GM23248 (cell line): ENCODE measurements around the gene P4HTM. TPM values are rescaled to one million over a fixed set of nuclear protein-coding genes. Genes with fewer than 3 reads are reported as not detected.

Experiments
- DNase-seq: peaks from one replicate; pipeline ENCODE4 v3.0.0-alpha.2; 2015
- H2AFZ ChIP-seq: fragments of 200-600 bp; sonication (generic); 2 replicates; pipeline ENCODE4 v1.6.1; 2016; ENCODE audit warnings: antibody characterized with exemption
- H3F3A ChIP-seq: fragments of 200-600 bp; sonication (generic); 2 replicates; pipeline ENCODE4 v1.6.1; 2016; ENCODE audit warnings: mild to moderate bottlenecking, antibody characterized with exemption, mixed run types; ENCODE audit not compliant: insufficient read depth
- H3K27ac ChIP-seq: fragments of 200-600 bp; sonication (generic); 2 replicates; pipeline ENCODE4 v1.5.1; 2016; ENCODE audit warnings: mild to moderate bottlenecking
- H3K27me3 ChIP-seq: fragments of 200-600 bp; sonication (generic); replicated peaks from 2 replicates; pipeline ENCODE4 v1.6.1; 2016; ENCODE audit warnings: mild to moderate bottlenecking; ENCODE audit not compliant: insufficient read depth
- H3K36me3 ChIP-seq: fragments of 200-600 bp; sonication (generic); 2 replicates; pipeline ENCODE4 v1.6.1; 2016; ENCODE audit warnings: low read depth, mild to moderate bottlenecking
- H3K4me1 ChIP-seq: fragments of 200-600 bp; sonication (generic); 2 replicates; pipeline ENCODE4 v1.6.1; 2016; ENCODE audit warnings: mild to moderate bottlenecking; ENCODE audit not compliant: insufficient read depth
- H3K4me2 ChIP-seq: fragments of 200-600 bp; sonication (generic); one replicate; pipeline ENCODE4 v1.6.1; 2016; ENCODE audit warnings: mild to moderate bottlenecking; ENCODE audit not compliant: unreplicated experiment
- H3K4me3 ChIP-seq: fragments of 200-600 bp; sonication (generic); 2 replicates; pipeline ENCODE4 v1.5.1; 2016; ENCODE audit warnings: mild to moderate bottlenecking
- H3K79me2 ChIP-seq: fragments of 200-600 bp; sonication (generic); 2 replicates; pipeline ENCODE4 v1.6.1; 2016; ENCODE audit warnings: mild to moderate bottlenecking; ENCODE audit not compliant: insufficient read depth
- H3K9ac ChIP-seq: fragments of 200-600 bp; sonication (generic); 2 replicates; pipeline ENCODE4 v1.6.1; 2016; ENCODE audit warnings: mild to moderate bottlenecking
- H3K9me2 ChIP-seq: fragments of 200-600 bp; sonication (generic); 2 replicates; pipeline ENCODE4 v1.6.1; 2016; ENCODE audit warnings: mixed run types, mild to moderate bottlenecking, moderate library complexity; ENCODE audit not compliant: insufficient read depth
- H3K9me3 ChIP-seq: fragments of 200-600 bp; sonication (generic); one replicate; pipeline ENCODE4 v1.6.1; 2017; ENCODE audit warnings: low read depth
- H4K20me1 ChIP-seq: fragments of 200-600 bp; sonication (generic); 2 replicates; pipeline ENCODE4 v1.6.0; 2016; ENCODE audit not compliant: insufficient read depth
- EZH2 ChIP-seq: fragments of 200-600 bp; sonication (generic); IDR thresholded peaks from 2 replicates; pipeline ENCODE4 v1.6.1; 2018; ENCODE audit warnings: antibody characterized with exemption, mild to moderate bottlenecking; ENCODE audit not compliant: insufficient read depth, poor library complexity, severe bottlenecking
- EZH2phosphoT487 ChIP-seq: fragments of 200-600 bp; sonication (generic); IDR thresholded peaks from 2 replicates; pipeline ENCODE4 v1.6.1; 2018; ENCODE audit warnings: antibody characterized with exemption, moderate library complexity, mild to moderate bottlenecking, low read depth; ENCODE audit not compliant: insufficient read depth
- WGBS, 2 experiments: methylation state at CpG; one replicate each; pipeline ENCODE4 v1.1.6; 2015 to 2017; ENCODE audit warnings: low lambda C conversion rate in 2 of 2, low coverage in 1 of 2; ENCODE audit errors: missing lambda C conversion rate in 2 of 2; 5-methylcytosine and 5-hydroxymethylcytosine counted together
- in situ Hi-C: fragments of 300-500 bp; cut with MboI; formaldehyde crosslinking; loops from 2 replicates; pipeline ENCODE4 v1.15.0; 2020
- polyA plus RNA-seq: library from polyadenylated mRNA; unstranded; fragments of >200 nt; fragmentation: Nextera tagmentation; extraction: Ambion mirVana; gene quantifications from 2 replicates; pipeline ENCODE4 v1.2.1, GENCODE V29; 2016
- total RNA-seq: library from RNA; depleted of rRNA; stranded (reverse); fragments of >200 nt; shearing (Covaris generic); gene quantifications from 2 replicates; pipeline ENCODE4 v1.2.3, GENCODE V29; 2014

Gene P4HTM
- total and polyA plus RNA-seq, 2 experiments from 2014 or later: 29.7 to 53.6 TPM

DNA sequence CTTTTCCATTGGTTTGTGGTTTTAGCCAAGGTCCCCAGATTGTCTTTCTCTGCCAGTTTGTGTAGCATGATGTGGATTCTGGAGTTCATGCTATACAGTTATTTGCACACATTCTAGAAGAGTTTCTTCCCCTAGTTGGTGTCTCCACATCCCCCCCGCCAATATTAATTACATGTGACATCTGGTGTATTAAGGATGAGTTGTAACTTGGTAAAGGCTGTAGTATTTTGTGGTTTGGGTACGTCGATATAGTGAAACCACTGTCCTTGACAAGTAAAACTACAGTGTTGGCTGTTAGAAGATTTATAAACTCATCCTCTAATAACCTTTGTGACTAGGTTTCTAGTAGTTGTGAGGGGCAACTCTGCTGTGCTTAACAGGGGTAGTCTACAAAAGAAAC, 23.7 kb upstream of the P4HTM start:
- Histone ChIP-seq H3K27ac (no peak overlapping the region), H3K4me2 (no peak overlapping the region)
- in situ Hi-C loops: no loop called here

DNA sequence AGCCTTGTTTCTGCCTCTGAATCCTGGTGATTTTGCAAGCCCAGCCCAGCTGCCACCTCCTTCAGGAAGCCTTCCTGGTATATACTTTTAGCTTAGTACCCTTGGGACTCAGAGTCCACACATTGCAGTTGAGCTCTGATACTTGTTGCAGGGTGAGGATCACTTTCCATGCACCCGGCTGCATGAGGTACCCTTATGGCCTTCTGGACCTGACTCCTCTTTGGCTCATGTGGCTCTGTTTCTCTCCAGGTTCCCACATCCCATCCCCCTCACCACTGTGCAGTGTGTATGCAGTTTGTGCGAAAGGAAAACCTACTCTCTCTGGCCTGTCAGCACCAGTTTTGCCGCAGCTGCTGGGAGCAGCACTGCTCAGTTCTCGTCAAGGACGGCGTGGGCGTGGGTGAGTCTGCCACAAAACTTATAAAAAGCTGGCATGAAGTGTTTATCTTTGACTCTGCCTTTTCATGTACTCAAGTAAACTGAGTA, 23.1 kb upstream of the P4HTM start:
- H3F3A ChIP-seq: peaks cover 5% of the 10 kb centered on the region; the same call in 1 of the 2 replicates
- no peaks in the 10 kb centered on the region for H3K4me1 ChIP-seq
- no peak overlapping the region for H2AFZ ChIP-seq
- no peaks in the 10 kb centered on the region for H3K9me3 ChIP-seq
- H3K4me3 ChIP-seq: no peak overlapping the region
- no peaks in the 10 kb centered on the region for H4K20me1 ChIP-seq
- no peak overlapping the region for H3K4me2 ChIP-seq
- no peak overlapping the region for H3K27ac ChIP-seq
- peaks cover 14% of the 10 kb centered on the region; the same call in 1 of the 2 replicates for H3K79me2 ChIP-seq
- WGBS, 2 experiments: 91 to 93% methylated on average over 7 of the region's 7 CpGs
- TF ChIP-seq EZH2 (no peak), EZH2phosphoT487 (no peak)
- peaks cover 51% of the 10 kb centered on the region for H3K36me3 ChIP-seq
- no peak overlapping the region for H3K9ac ChIP-seq
- H3K9me2 ChIP-seq: no peaks in the 10 kb centered on the region
- H3K27me3 ChIP-seq: no peaks in the 10 kb centered on the region
- in situ Hi-C loops: no loop called here
- DNase-seq: peak; percentile 25

More for the DNA sequence above, 23.7 kb upstream of the P4HTM start:
- no peaks in the 10 kb centered on the region for H3K9me3 ChIP-seq
- H3K36me3 ChIP-seq: peaks cover 45% of the 10 kb centered on the region
- no peaks in the 10 kb centered on the region for H3K9me2 ChIP-seq
- no peak overlapping the region for H3K4me3 ChIP-seq
- TF ChIP-seq EZH2 (no peak), EZH2phosphoT487 (no peak)
- DNase-seq: no peak
- H3K27me3 ChIP-seq: no peaks in the 10 kb centered on the region
- H3K4me1 ChIP-seq: no peaks in the 10 kb centered on the region
- H4K20me1 ChIP-seq: no peaks in the 10 kb centered on the region
- H2AFZ ChIP-seq: no peak overlapping the region
- peaks cover 20% of the 10 kb centered on the region; the same call in 1 of the 2 replicates for H3K79me2 ChIP-seq
- H3K9ac ChIP-seq: no peak overlapping the region
- H3F3A ChIP-seq: peaks cover 5% of the 10 kb centered on the region; the same call in 1 of the 2 replicates
- WGBS, 2 experiments: 85 to 91% methylated on average over 3 of the region's 3 CpGs

DNA sequence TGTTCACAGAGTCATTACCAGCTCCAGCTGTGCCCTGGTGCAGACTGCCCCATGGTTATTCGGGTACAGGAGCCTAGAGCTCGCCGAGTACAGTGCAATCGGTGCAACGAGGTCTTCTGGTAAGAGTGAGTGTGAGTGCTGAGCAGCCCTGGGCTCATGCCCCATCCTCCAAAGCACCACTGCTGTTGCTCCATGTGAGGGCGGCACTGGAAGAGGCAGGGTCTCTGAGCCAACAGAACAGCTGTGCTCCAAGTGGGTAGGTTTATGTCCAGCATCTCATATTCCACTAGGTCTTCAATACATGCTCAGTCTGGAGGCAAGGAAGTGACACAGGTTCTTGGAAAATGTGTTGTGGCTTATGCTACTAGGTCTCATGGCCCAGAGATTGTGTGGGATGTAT, 19.5 kb upstream of the P4HTM start:
- 97 to 100% methylated on average over 6 of the region's 6 CpGs for WGBS, 2 experiments
- H3K79me2 ChIP-seq: 0 out of 2 replicates have a peak, but pooled peaks cover 7% of the 10 kb centered on the region
- H3K9me3 ChIP-seq: no peaks in the 10 kb centered on the region
- no peaks in the 10 kb centered on the region for H3K27me3 ChIP-seq
- no peaks in the 10 kb centered on the region for H3K9me2 ChIP-seq
- peaks cover 65% of the 10 kb centered on the region; the same call in 1 of the 2 replicates for H3K36me3 ChIP-seq
- no peak overlapping the region for H3K4me2 ChIP-seq
- in situ Hi-C loops: no loop called here
- H3K4me3 ChIP-seq: no peak overlapping the region
- H3F3A ChIP-seq: peaks cover 5% of the 10 kb centered on the region; the same call in 1 of the 2 replicates
- H2AFZ ChIP-seq: no peak overlapping the region
- TF ChIP-seq EZH2phosphoT487: no peak
- no peak for TF ChIP-seq EZH2
- no peaks in the 10 kb centered on the region for H3K4me1 ChIP-seq
- no peak for DNase-seq
- H3K9ac ChIP-seq: no peak overlapping the region
- no peak overlapping the region for H3K27ac ChIP-seq
- no peaks in the 10 kb centered on the region for H4K20me1 ChIP-seq

DNA sequence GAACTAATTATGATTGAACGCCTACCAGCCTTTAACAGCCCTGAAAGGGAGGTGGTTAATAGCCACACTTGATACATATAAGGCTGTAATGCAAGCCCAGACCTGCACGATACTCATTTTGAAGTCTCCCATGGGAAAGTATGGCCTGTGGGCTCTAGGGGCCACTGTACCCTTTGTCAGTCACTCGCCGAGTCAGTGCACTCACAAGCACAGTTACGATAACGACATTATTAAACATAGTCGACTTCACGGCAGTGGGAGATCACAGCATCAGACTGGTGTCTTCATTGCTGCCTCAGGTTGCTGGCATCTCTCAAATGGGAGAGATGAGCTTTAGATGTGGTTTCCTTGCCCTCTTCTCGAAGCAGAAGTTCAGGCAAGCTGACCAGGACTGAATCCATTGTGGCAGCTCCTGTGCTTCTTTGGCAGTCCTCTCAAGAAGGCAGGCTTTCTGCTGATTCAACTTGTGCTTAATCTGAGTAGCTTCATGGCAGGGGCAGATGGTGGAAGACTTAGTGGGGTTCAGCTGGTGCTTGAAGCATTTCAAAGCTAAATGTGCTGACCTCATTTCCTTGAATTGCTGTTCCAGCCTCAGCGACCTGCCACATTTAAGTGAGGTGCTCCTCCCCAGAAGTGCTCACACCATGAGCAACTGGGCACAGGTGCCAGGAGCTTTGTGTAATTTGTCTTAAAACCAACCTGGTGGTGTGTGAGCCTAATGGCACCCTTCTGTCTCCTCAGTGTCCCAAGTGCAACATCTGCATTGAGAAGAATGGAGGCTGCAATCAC, 15.8 kb upstream of the P4HTM start:
- in situ Hi-C loops: no loop called here
- Histone ChIP-seq H3K4me3 (no peak overlapping the region), H4K20me1 (no peaks in the 10 kb centered on the region), H3K9ac (no peak overlapping the region), H3K36me3 (peaks cover 64% of the 10 kb centered on the region; the same call in 1 of the 2 replicates), H3K27ac (no peak overlapping the region), H3K9me3 (no peaks in the 10 kb centered on the region), H3K4me2 (no peak overlapping the region), H3K79me2 (no peaks in the 10 kb centered on the region), H3K27me3 (no peaks in the 10 kb centered on the region), H3K9me2 (no peaks in the 10 kb centered on the region), H2AFZ (no peak overlapping the region), H3F3A (no peaks in the 10 kb centered on the region), H3K4me1 (no peaks in the 10 kb centered on the region)
- no peak for DNase-seq
- no peak for TF ChIP-seq EZH2
- no peak for TF ChIP-seq EZH2phosphoT487
- 86 to 89% methylated on average over 10 of the region's 10 CpGs for WGBS, 2 experiments
